Effector CD8-positive, alpha-beta T cell (primary cell): Measurements from ENCODE around the gene PTH1R.
A peak's percentile ranks its signal among the peaks of the same experiment; 100 is the strongest.

Experiments used
- DNase-seq: peaks from one replicate; lab custom pipeline; 2025; lab: John Stamatoyannopoulos, UW
- total RNA-seq, 4 experiments: gene quantifications; one replicate each; lab custom pipeline; 2026; lab: John Stamatoyannopoulos, UW

PTH1R gene
- total RNA-seq, result 0 reads per million in 4 experiments

DNA sequence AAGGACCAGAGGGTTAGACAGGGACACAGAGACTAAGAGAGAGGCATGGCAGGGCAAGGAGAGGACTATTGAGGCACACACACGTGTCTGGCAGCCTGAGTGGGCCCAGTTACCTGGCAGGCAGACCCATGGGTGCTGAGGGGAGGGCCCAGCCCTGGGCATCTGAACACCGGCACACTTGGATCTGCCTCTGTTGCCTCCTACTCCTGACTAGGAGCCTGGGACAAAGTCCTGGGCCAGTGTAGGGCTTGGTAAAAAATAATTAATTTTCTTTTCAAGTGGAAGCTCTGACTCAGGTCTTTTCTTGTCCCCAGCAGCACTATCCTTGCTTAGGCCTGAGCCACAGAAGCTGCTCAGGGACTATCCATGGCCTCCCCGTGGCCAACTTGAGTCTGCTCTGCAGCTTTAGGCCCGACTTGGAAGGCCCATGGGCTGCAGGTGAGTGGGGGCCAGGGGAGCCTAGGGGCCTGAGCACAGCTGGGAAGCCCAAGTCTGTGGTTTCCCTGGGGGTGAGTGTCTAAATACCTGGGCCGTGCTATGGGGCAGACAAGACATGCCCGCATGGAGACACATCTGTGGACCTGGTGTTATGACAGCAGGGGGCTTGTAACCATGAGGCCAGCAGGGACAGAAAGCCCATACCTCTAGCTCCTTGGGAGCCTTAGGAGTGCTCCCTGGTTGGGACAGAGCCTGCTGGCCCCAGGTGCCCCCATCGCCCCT is at the start of gene PTH1R:
TSS of gene PTH1R (plus strand) at position 316 of the 720 bp plus-strand sequence. CDS start 5,839 bp downstream, outside the sequence.
- DNase-seq, result no peak

DNA sequence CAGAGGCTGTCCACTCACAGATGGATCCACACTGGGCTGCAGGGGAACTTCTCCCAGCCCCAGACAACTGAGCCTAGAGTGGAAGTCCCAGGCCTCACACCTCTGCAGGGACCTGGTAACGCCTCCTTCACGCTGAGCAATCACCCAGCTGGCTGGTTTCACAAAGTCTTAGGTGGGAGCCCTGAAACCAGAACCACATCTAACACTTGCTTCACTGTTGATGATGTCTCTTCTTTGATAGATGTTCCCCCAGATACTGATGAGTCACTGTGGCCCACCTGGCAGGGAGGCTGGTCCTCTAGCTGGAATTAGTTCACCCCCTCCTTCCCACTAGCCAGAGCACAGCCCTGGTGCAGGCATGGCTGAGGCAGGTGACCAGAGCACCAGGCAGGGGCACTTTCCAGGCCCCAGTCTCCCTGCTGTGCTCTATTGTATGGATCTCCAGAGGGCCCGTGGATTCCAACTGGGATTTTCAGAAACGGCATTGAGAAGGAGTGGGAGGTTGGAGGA is 47.8 kb upstream of the PTH1R start:
- DNase-seq, result no peak

DNA sequence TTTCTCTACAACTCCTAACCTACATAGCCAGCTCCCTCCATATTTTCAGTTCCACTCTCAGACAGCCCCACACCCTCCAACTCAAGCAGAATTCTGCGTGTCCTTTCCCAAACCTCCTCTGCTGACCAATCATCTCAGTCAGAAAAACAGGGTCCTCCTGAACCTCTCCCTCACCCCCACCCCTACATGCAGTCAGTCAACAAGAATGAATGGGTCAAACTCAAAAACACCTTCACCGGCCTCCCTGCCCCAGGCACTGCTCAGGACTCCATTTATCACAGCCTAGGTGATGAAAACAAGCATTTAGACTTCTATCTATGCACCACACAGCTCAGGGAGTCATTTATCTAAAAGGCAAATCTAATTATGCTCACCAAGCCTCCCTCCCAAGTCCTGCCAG is 46.7 kb upstream of the PTH1R start:
- no peak for DNase-seq

DNA sequence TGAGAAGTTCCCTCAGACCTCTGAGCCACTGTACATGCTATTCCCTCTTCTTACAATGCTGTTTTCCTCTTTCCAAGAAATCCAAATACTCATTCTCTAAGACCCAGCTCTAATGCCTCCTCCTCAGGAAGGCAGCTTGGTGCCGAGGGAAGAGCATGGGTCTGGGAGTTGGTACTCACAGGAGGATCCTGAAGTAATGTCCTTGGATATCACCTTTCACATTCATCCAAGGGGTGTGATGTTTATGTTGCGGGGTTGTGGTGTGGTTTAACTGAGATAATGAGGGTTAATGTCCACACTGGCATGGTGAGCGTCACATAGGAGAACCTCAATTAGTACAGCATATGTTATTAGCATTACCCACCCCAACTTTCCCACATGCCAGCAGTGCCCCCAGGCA is 46.2 kb upstream of the PTH1R start:
- no peak for DNase-seq

DNA sequence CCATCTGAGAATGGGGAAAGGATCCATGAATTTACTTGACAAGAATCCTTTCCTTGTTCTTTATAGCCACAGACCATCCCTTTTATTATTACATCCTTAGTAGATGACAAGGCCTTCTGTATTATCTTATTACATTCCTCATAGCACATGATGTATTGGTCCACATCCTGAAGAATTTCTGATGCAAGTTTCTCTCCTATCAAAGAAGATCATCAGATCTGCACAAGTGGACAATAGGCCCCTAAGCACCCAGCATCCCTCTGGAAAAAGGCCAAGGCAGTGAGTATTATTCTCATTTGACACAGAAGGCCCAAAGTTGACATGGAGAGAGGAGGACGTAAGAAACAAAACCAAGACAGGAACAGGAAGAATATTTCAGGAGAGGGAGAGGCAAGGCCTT is 45.7 kb upstream of the PTH1R start:
- no peak for DNase-seq

DNA sequence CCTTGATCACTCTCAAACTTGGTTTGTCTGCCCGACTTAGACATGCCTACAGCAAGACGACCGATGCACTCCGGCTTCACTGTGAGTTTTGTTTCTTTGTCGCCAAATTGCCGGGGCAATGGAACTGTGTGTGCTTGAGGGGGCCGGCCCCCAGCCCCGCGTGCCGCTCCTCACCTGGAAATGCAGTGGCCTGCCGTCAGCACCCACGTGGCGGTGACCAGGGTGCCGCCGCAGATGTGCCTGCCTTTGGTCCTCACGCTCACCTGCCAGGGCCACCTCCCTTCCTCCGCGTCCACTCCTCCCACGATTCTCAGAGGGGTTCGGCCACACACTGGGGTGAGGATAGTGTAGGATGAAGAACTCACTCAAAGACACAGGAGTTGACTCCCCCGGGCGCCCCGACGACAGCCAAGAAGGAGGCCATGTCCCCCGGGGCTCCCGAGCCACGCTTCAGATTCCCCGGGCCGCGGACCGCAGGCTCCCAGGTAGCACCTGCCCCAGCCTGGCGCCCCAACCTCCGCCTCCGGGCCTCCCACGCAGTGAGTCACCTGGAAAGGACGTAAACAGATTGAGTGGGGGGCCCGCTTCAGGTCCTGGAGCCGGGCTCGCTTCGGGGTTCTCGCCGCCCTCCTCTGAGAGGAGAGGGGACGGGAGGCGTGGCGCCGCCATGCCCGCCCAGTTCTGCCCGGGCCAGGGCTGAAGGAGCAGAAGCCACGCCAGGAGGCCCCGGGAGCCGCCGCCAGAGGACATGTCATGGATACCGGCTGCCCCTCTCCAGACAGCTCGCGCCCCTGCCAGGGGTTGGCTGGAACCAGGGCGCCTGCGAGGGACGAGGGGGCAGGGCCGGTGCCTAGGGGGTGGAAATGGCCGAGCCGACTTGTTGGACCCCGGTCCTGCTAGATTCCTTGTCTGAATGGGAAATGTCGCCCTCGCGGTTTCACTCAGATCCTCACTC is 43.9 kb upstream of the PTH1R start:
- DNase-seq, result no peak

DNA sequence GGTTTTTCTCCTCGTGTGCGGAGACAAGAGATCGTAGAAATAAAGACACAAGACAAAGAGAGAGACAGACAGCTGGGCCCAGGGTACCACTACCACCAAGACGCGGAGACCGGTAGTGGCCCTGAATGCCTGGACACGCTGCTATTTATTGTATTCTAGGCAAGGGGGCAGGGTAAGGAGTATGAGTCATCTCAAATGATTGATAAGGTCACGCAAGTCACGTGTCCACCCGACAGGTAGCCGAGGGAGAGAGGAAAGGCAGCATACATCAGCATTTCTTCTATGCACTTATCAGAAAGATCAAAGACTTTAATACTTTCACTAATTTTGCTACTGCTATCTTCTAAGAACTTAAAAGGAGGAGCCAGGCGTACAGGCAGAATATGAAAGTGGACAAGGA is 42.5 kb upstream of the PTH1R start:
- DNase-seq, result no peak

DNA sequence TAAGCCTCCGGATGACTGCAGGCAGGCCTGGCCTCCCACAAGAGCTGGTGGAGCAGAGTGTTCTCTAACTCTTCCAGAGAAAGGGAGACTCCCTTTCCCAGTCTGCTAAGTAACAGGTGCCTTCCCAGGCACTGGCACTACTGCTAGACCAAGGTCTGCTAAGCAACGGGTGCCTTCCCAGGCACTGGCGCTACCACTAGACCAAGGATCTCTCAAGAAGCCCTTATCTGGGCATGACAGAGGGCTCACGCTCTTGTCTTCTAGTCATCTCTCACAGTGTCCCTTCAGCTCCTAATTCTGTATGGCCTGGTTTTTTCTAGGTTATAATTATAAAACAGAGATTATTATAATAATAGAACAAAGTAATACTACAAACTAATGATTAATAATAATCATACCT is 42.0 kb upstream of the PTH1R start:
- DNase-seq, result no peak

DNA sequence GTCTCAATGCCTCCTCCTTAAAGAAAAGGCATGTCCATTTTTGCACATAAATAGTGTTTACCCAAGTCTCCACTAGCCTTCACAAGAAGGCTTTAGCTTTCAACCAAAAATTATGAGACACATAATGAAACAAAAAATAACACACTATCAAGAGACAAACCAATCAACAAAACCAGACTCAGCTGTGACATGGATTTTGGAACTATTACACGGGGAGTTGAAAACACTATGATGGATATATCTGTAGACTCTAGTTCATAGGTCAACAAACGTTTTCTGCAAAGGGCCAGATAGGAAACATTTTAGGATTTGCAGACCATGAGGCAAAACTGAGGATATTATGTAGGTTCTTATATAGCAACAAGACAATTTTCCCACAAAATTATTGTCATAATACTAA is 39.2 kb upstream of the PTH1R start:
- no peak for DNase-seq

DNA sequence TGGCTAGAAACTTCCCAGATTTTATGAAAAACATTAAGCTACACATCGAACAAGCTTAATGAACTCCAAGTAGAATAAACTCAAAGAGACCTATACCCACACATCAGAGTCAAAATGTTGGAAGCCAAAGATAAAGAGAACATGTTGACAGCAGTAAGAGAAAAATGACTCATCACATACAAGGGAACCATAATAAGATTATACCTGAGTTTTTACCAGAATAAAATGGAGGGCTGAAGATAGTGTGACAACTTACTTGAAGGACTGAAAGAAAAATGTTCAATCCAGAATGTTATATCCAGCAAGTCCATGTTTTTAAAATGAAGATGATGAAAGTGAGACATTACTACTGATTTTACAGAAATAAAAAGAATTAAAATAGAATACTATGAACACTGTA is 37.0 kb upstream of the PTH1R start:
- no peak for DNase-seq

DNA sequence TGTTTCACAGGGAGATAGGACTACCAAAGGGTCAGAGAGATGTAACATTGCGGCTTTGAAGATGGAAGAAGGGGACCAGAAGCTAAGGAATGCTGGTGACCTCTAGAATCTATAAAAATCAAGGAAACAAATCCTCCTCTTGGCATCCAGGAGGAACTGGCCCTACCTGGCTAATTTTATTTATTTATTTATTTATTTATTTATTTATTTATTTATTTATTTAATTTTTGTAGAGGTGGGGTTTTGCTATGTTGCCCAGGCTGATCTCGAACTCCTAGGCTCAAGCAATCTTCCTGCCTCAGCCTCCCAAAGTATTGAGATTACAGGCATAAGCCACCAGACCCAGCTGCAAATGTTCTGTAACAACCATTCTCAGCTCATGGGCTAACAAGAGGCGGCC is 34.0 kb upstream of the PTH1R start:
- DNase-seq, result no peak

DNA sequence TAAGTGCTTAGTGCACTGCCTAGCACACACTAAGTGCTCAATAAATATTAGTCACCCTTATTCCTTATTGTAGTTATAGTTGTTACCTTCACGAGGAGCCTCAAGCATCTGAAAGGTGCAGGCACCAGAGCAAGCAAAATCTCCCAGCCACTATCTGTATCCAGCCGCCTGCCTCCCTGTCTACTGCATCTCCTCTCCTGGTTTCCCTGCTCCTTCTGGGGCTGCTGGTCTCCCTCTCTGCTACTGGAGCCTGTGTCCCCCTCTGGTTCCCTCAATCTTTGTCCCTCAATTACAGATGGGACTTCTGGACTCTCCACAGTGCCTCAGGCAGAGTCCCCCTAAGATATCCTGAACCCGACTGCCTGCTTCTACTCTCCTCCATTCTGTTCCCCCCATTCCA is 33.1 kb upstream of the PTH1R start:
- no peak for DNase-seq

DNA sequence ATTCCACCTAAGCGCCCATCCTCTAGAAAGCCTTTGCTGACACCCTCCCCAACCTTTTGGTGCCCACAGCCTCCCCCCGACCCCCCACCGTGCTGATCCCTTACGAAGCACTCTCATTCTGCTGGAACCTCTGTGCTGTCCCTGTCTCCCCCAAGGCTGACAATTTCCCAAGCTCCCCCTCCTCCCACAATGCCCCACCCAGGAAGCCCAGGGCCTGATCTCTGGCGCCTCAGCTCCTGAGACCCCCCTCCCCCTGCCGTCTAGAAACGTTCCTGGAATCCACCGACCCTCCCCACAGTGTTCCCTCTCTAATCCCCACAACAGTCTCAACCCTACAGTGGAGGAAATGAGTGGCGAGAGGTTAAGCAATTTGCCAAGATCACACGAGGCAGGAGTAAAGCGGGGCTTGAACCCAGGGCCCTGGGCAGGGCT is 32.6 kb upstream of the PTH1R start:
- no peak for DNase-seq

DNA sequence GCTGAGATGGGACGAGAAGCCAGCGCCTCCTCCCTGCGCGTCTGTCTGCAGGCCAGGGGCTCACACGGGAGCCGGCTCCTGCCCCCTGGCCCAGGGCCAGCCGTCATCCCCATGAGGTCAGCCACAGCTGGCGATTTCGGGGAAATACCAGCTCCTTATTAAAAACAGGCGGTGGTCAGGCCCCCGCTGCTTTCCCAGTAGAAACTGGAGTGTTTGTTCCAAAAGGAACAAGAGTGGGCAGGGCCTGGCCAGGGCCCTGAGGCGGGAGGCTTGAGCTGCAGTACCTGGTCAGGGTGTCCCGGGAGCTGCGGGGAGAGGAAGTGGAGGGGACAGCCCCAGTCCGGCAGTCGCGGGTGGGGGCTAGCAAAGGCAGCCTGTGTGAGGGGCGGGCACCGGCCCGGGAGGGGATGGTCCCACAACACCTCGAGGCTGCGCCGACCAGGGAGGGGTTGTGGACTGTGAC is 32.1 kb upstream of the PTH1R start:
- no peak for DNase-seq

DNA sequence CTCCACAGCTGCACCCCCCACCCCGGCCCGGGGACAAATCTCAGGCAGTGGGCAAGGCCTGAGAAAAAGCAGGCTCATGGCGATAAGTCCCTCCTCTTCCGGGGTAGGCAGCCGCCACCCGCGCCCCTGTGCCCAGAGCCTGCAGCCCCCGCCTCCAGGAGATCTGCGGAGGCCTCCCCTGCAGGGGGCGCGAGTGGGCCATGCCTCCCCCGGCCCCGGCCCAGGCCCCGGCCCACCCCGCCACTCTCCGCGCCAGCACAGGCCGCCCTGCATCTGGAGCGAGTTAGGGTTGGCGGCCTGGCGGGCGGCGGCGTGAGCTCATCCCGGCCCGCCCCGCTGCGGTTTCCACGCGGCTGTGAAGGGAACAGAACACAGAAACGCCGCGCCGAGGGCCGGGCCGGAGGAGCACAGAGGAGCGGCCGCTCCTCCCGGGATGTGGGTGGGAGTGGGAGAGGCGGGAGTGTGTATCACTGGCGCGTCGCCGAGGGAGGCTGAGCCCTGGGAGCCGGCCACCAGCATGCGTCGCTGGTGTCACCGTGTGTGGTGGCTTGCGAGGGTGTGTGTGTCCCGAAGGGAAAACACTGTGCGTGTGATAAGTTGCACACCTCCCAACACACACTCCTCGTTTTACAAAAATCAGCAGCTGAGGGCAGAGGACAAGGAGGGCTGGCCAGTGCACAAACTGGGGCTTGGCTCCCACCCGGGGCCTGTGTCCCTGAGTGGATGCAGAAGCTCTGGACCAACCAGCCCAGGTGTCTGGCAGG is 31.5 kb upstream of the PTH1R start:
- peak; percentile 67 for DNase-seq

DNA sequence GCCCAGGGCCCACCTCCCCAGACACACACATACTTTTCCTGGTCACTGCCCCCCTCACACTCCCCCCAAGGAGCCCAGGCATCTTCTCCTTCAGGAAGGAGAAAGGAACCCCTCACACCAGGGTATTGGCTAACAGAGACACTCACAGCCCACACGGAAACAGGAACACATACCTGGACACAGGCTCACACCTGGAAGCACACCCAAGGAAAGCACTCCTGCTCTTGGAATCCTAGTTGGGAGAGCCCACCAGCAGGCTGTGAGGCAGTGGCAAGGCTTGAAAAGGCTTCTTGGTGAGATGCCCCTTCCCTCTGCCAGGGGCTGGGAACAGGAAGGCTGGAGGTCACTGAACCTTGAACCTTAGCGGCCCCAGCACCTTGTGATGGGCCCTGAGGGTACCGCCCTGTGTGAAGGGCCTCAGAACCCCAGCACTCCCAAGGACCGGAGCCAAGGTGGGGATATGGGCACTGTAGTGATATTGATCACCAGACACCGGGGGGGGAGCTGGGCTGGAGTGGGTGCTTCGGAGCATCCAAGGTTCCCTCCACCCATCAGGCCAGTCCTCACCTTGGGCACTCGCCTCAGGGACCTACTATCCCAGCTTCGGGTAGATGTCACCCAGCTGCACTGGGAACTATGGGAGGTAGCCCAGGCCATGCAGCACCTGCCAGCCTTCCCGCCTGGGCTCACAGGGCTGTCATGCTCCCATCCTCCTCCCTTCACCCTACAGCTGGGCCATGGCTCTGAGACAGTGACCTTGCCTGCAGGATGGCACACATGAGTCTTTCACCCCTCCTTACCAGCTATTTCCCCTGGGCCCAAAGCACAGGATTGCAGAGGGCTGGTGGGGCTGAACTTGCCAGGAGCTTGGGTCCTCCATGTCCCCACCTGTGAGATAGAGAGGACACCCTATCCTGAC is 30.6 kb upstream of the PTH1R start:
- DNase-seq, result no peak

DNA sequence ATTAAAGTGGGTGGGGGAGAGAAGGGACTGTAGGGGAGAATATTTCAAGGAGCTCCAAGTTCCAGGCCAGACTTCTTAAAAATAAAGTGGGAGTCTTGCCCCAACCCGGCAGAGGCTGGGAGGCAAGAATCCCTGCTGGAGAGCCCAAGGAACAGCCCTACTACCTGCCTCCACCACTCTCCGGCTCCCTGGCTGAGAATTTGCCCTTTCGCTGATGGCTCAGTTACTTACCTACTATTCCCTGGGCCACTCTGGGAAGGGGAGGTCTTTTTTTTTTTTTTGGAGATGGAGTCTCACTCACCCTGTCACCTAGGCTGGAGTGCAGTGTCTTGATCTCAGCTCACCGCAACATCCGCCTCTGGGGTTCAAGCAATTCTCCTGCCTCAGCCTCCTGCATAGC is 29.8 kb upstream of the PTH1R start:
- DNase-seq, result no peak

DNA sequence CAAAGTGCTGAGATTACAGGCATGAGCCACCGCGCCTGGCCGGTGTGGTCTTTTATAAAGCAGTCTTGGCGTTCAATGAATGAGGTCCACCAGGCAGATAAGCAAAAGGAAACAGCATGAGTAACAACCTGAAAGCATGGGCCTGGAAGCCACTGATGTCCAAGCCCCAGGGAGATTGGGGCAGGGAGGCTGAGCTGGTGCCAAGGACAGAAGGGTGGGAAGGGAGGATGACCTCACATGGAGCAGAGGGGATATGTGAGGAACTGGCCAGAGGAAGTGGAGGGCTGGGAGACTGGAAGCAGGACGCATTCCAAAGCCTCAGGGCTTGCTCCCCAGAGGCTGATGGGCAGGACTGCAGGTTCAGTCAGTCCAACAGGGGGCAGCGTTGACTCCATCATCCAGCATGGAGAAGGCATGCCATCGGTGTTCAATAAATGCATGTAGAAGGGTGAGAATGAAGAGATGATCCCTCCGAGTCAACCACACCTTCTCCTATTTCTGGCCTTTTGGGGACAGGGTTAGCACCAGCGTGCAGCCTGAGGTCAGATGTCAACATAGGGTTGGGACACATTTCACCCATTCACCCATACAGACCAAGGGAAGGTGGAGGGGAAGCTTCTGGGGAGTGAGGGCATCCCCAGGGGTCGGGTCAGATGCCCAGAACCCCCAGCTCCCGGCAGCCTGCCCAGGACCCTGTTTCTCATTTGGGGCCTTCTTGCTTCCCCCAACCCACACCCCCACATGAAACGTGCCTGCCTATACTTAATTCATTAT is 29.1 kb upstream of the PTH1R start:
- no peak for DNase-seq

DNA sequence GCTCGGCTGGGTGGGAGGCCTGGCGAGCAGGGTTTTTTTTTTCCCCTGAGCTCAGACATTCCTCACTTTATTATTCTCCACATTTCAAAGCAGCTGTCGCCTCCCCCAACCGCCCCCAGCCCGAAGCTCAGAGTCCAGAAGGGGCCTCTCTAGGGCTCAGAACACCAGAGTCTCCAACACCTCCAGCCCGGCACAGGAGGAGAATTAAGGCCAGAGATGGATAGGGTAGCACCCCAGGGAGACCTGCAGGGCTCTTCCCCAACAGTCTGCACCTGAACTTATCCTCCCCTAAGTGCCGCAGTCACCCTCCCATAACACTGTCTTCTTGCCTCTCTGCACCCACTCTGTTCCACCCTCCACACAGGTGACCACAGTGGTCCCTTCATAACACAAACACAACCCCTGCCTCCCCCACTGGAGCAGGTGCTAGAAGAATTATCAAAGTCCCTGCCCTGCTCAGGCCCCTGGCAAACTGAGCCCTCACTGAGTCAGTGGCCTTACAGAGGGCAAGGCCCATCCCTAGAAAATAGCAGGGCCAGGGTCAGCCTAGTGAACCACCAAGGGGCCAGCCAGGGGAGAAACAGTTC is 28.4 kb upstream of the PTH1R start:
- DNase-seq, result no peak
